Pancreas (tissue), 10 donors: ENCODE data around the gene AMN. TPM values are rescaled to one million over a fixed set of nuclear protein-coding genes. Genes with fewer than 3 reads are reported as not detected.
"Not testable (repeated sequence)": the region's sequence is repeated elsewhere in the genome, so short reads cannot be mapped to it uniquely, and the experiment has no call there.

ENCODE experiments used
- ATAC-seq, 4 donors: fragments of 200-7000 bp; cut with Tn5 transposase; one replicate each; pipeline versions ENCODE4 v1.8.0 to v1.9.1; 2020; ENCODE audit warnings: mild to moderate bottlenecking in 4 of 4, moderate library complexity in 4 of 4
- DNase-seq, 6 donors: peaks; one replicate each; pipeline ENCODE4 v3.0.0-alpha.2; 2020
- FAIRE-seq: peaks from 2 replicates; lab custom pipeline; 2012; peaks lifted over from hg19 to GRCh38; lab: Jason Lieb, UNC
- H3K27ac ChIP-seq, 4 donors: fragments of 200-600 bp; sonication (generic); 1 replicate in 3 of 4; 2 replicates in 1 of 4; pipeline versions ENCODE4 v1.5.0 to v1.8.0; 2020
- H3K27me3 ChIP-seq, 4 donors: fragments of 200-600 bp; one replicate each; pipeline ENCODE4 v1.8.0; 2021
- H3K36me3 ChIP-seq, 3 donors: fragments of 200-600 bp; sonication (generic) in 1 of 3; one replicate each; pipeline versions ENCODE4 v1.5.0 to v1.8.0; 2020 to 2021
- H3K4me1 ChIP-seq, 3 donors: fragments of 200-600 bp; one replicate each; pipeline ENCODE4 v1.8.0; 2021
- H3K4me3 ChIP-seq, 4 donors: fragments of 200-600 bp; sonication (generic) in 2 of 4; one replicate each; pipeline versions ENCODE4 v1.5.0 to v1.8.0; 2020 to 2021
- H3K9me3 ChIP-seq, 4 donors: fragments of 200-600 bp; one replicate each; pipeline ENCODE4 v1.8.0; 2021
- WGBS, 2 donors: extraction: QIAGEN DNeasy Blood & Tissue Kit; methylation state at CpG; one replicate each; pipeline ENCODE4 v1.1.7; 2013; 5-methylcytosine and 5-hydroxymethylcytosine counted together
- intact Hi-C, 3 donors: fragments of 100-400 bp; cut with DNase I; formaldehyde crosslinking; loops; one replicate each; pipeline versions ENCODE4 v1.11.1 to v1.14.2; 2022
- polyA plus RNA-seq, 2 donors: library from polyadenylated mRNA; stranded (reverse); fragments of 200-250 nt; gene quantifications; one replicate each; pipeline ENCODE4 v1.2.3, GENCODE V29; 2013
- total RNA-seq, 6 donors: library from RNA; stranded (reverse); fragmentation: NEBNext Ultra II Directional in 4 of 6; extraction: Animal tissue kit (Norgen Biotek cat#: 25700) in 4 of 6; gene quantifications; one replicate each; pipeline versions ENCODE4 v1.2.1 to v1.2.4, GENCODE V29; 2021 to 2023
- TF ChIP-seq, protein P1 (sequence below), 4 donors: fragments of 200-600 bp; sonication (generic) in 3 of 4; IDR thresholded peaks; one replicate each; pipeline versions ENCODE4 v1.5.0 to v1.8.0; 2021; ENCODE audit warnings: antibody characterized with exemption in 4 of 4
- donor health status: healthy with polysubstance abuse.
- donor health status: DM: no; HTN: no; CAD: no; lungs with moderate emphysema.
- donor health status: DM: no; HTN: no; CAD: no.
- donor health status: control.
- donor health status: control.
- donor health status: Bipolar disorder and iron deficiency.
- donor health status: DM: yes; HTN: yes; CAD: no.
- donor health status: DM: no; HTN: no; CAD: no.
- donor health status: DM: no; HTN: no; CAD: no.
- donor health status: DM: yes; HTN: yes; CAD: no.

The AMN gene
- total and polyA plus RNA-seq, 8 donors, result 1.0 to 4.3 (median 1.5) TPM

- H3K27ac ChIP-seq, result no peak overlapping the region
- no peak for FAIRE-seq
- no peaks in the 10 kb centered on the region for H3K4me1 ChIP-seq
- no peaks in the 10 kb centered on the region for H3K27me3 ChIP-seq
- H3K4me3 ChIP-seq, result no peak overlapping the region
- WGBS, 2 donors, result 84 to 89% methylated on average over 4 of the region's 4 CpGs
- H3K9me3 ChIP-seq, result no peaks in the 10 kb centered on the region
- no peaks in the 10 kb centered on the region for H3K36me3 ChIP-seq
- DNase-seq, result no peak
- no peak for ATAC-seq
- intact Hi-C loops, result no loop called here
- TF ChIP-seq, protein P1, sequence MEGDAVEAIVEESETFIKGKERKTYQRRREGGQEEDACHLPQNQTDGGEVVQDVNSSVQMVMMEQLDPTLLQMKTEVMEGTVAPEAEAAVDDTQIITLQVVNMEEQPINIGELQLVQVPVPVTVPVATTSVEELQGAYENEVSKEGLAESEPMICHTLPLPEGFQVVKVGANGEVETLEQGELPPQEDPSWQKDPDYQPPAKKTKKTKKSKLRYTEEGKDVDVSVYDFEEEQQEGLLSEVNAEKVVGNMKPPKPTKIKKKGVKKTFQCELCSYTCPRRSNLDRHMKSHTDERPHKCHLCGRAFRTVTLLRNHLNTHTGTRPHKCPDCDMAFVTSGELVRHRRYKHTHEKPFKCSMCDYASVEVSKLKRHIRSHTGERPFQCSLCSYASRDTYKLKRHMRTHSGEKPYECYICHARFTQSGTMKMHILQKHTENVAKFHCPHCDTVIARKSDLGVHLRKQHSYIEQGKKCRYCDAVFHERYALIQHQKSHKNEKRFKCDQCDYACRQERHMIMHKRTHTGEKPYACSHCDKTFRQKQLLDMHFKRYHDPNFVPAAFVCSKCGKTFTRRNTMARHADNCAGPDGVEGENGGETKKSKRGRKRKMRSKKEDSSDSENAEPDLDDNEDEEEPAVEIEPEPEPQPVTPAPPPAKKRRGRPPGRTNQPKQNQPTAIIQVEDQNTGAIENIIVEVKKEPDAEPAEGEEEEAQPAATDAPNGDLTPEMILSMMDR (IDR thresholded peaks at IDR 0.05), result no peak
Observed at GRCh38 chr14:102891556-102891955, 30.9 kb upstream of the AMN start.

- WGBS, 2 donors, result 96 to 99% methylated on average over 8 of the region's 8 CpGs
Observed at GRCh38 chr14:102892651-102893050, 29.8 kb upstream of the AMN start.

DNA sequence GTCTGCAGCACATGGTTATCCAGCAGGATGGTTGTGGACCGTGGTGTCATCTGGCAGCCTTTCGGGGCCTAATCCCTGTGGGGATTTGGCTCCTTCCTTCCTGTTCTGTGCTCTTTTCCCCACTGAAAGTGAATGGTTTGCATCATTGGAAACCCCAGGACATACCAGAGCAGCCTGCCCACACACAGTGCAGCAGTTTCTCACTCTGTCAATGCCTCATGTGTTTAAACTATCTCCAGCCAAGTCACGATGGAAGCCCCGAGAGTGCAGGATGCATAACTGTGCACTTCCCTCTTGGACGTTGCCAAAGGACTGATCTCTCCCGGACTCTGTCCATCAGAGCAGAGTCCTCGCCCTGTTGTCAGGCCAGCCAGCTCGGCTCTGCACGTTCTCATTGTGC lies 29.0 kb upstream of the AMN start:
- Histone ChIP-seq H3K4me1 (no peaks in the 10 kb centered on the region), H3K36me3 (no peaks in the 10 kb centered on the region), H3K27me3 (no peaks in the 10 kb centered on the region), H3K9me3 (no peaks in the 10 kb centered on the region), H3K4me3 (no peak overlapping the region), H3K27ac (no peak overlapping the region)
- TF ChIP-seq, protein P1 (IDR thresholded peaks at IDR 0.05), result no peak
- 84 to 85% methylated on average over 9 of the region's 9 CpGs for WGBS, 2 donors
- DNase-seq (peak in 1 of 6 donors; percentile 15), FAIRE-seq (no peak), ATAC-seq (peak in 3 of 4 donors; percentile 56 to 68 (median 63))
- intact Hi-C loops, result no loop called here

More at GRCh38 chr14:102892651-102893050, 29.8 kb upstream of the AMN start:
- H3K9me3 ChIP-seq, result no peaks in the 10 kb centered on the region
- FAIRE-seq (no peak), DNase-seq (no peak), ATAC-seq (no peak)
- no peak overlapping the region for H3K27ac ChIP-seq
- H3K4me1 ChIP-seq, result no peaks in the 10 kb centered on the region
- no peaks in the 10 kb centered on the region for H3K27me3 ChIP-seq
- intact Hi-C loops, result no loop called here
- TF ChIP-seq, protein P1 (IDR thresholded peaks at IDR 0.05), result no peak
- no peaks in the 10 kb centered on the region for H3K36me3 ChIP-seq
- no peak overlapping the region for H3K4me3 ChIP-seq

DNA sequence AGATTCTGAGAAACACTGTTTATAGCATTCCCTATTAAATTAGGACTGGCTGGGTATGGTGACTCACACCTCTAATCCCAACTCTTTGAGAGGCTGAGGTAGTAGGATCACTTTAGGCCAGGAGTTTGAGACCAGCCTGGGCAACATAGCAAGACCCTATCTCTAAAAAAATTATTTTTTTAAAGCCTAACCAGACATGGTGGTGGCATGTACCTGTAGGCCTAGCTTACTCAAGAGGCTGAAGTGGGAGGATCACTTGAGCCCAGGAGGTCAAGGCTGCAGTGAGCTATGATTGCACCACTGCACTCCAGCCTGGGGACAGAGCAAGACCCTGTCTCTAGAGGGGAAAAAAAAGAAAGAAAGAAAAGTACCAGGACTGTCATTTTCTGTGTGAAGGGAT lies 25.7 kb upstream of the AMN start:
- H3K27ac ChIP-seq, H3K36me3 ChIP-seq, ATAC-seq, H3K27me3 ChIP-seq, FAIRE-seq, DNase-seq, H3K9me3 ChIP-seq, intact Hi-C loops, H3K4me1 ChIP-seq, H3K4me3 ChIP-seq: not testable (repeated sequence)

- FAIRE-seq (no peak), ATAC-seq (no peak), DNase-seq (no peak)
- intact Hi-C loops, result no loop called here
- WGBS, 2 donors, result 89 to 91% methylated on average over 14 of the region's 14 CpGs
- H3K9me3 ChIP-seq, result no peaks in the 10 kb centered on the region
- TF ChIP-seq, protein P1 (IDR thresholded peaks at IDR 0.05), result no peak
- H3K36me3 ChIP-seq, result no peaks in the 10 kb centered on the region
- no peak overlapping the region for H3K4me3 ChIP-seq
- H3K27ac ChIP-seq, result no peak overlapping the region
- no peaks in the 10 kb centered on the region for H3K27me3 ChIP-seq
- H3K4me1 ChIP-seq, result no peaks in the 10 kb centered on the region
Observed at GRCh38 chr14:102897299-102898027, 25.0 kb upstream of the AMN start.
